C4-2B (cell line): ENCODE measurements around the gene TMEM128.

Source experiments
- ZFX ChIP-seq: fragments of 450-650 bp; IDR thresholded peaks from 2 replicates; pipeline ENCODE4 v1.6.1; 2017
- TF ChIP-seq, protein P1 (sequence below): fragments of 450-650 bp; conservative IDR thresholded peaks from 2 replicates; pipeline ENCODE4 v1.5.1; 2017; ENCODE audit warnings: mild to moderate bottlenecking

DNA sequence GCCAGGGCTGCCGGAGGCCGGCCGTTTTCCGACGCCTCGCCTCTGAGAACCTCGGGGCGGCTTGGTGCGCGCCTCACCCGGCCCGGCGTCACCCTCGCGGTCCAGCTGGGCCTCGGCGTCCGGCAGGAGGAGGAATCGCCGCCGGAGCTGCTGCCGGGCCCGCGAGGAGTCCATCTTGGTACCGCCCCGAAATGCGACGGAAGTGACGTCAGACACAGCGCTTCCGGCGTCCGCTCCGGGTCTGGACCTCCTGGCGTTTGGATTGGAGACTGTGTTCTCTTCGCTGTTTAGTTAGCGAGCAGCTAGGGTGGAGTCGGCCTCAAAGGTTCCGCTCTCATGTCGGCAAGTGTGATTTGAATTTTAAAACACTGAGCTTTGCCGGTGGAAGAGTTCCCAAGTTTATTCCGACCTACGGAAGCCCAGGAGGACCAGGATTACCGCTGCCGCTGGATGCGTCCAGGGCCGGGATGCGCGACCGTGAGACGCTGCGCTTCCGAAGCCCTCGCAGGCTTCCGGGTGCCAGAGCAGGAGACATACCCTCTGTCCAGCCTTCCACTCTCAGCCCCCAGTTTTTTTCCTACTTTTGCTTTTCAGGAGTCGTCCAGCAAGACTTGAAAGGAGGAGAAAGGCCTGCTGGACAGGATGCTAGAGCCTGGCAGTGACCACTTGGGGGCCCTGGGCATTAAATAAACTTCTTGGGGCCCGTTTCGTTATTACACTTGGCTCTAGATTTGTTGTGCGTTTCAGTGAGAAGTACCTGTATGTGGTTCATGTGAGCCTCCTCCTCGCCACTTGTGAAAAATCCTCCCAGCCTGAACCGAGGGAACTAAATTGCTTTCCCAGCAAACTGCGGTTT is at the start of gene TMEM128:
- TF ChIP-seq, protein P1, sequence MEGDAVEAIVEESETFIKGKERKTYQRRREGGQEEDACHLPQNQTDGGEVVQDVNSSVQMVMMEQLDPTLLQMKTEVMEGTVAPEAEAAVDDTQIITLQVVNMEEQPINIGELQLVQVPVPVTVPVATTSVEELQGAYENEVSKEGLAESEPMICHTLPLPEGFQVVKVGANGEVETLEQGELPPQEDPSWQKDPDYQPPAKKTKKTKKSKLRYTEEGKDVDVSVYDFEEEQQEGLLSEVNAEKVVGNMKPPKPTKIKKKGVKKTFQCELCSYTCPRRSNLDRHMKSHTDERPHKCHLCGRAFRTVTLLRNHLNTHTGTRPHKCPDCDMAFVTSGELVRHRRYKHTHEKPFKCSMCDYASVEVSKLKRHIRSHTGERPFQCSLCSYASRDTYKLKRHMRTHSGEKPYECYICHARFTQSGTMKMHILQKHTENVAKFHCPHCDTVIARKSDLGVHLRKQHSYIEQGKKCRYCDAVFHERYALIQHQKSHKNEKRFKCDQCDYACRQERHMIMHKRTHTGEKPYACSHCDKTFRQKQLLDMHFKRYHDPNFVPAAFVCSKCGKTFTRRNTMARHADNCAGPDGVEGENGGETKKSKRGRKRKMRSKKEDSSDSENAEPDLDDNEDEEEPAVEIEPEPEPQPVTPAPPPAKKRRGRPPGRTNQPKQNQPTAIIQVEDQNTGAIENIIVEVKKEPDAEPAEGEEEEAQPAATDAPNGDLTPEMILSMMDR: peak; percentile 15; the same call in 1 of the 2 replicates
- peak; percentile 82 for TF ChIP-seq ZFX
